Ovary (tissue), 3 donors: ENCODE data around the gene RTTN.

Source experiments
- EP300 ChIP-seq: sonication (generic); formaldehyde crosslinking; IDR thresholded peaks from one replicate; pipeline ENCODE4 v1.6.1; 2017; ENCODE audit warnings: antibody characterized with exemption
- POLR2A ChIP-seq: fragments of 450-650 bp; IDR thresholded peaks from one replicate; pipeline ENCODE4 v1.6.1; 2017; ENCODE audit warnings: antibody characterized with exemption, mild to moderate bottlenecking, moderate library complexity
- TF ChIP-seq, protein P1 (sequence below), 3 donors: fragments of 450-650 bp in 2 of 3; fragments of 200-600 bp in 1 of 3; IDR thresholded peaks; one replicate each; pipeline versions ENCODE4 v1.5.1 to v1.8.0; 2016 to 2022; ENCODE audit warnings: antibody characterized with exemption in 3 of 3, mild to moderate bottlenecking in 1 of 3
- donor health status: DM: no; HTN: no; CAD: no.

GRCh38 chr18:70146174-70146573 lies 59.3 kb downstream of the RTTN start:
- TF ChIP-seq, protein P1, sequence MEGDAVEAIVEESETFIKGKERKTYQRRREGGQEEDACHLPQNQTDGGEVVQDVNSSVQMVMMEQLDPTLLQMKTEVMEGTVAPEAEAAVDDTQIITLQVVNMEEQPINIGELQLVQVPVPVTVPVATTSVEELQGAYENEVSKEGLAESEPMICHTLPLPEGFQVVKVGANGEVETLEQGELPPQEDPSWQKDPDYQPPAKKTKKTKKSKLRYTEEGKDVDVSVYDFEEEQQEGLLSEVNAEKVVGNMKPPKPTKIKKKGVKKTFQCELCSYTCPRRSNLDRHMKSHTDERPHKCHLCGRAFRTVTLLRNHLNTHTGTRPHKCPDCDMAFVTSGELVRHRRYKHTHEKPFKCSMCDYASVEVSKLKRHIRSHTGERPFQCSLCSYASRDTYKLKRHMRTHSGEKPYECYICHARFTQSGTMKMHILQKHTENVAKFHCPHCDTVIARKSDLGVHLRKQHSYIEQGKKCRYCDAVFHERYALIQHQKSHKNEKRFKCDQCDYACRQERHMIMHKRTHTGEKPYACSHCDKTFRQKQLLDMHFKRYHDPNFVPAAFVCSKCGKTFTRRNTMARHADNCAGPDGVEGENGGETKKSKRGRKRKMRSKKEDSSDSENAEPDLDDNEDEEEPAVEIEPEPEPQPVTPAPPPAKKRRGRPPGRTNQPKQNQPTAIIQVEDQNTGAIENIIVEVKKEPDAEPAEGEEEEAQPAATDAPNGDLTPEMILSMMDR (IDR thresholded peaks at IDR 0.05) = no peak
- no peak for TF ChIP-seq POLR2A
- TF ChIP-seq EP300 = no peak
